ENCODE data around the gene RBM5. TPM values are rescaled to one million over a fixed set of nuclear protein-coding genes. Genes with fewer than 3 reads are reported as not detected.

RBM5 gene
- total and polyA plus RNA-seq, 2 experiments from 2014 or later = 44.9 to 111 TPM

GRCh38 chr3:50102558-50102957, 13.8 kb downstream of the RBM5 start:
- peaks cover 90% of the 10 kb centered on the region for H3K36me3 ChIP-seq (ENCODE audit: insufficient read depth)
- no peak overlapping the region for H3K4me2 ChIP-seq
- no peak overlapping the region for H2AFZ ChIP-seq
- Mint-ChIP-seq H3K4me1 (no peaks in the 10 kb centered on the region), H3K36me3 (ENCODE audit: low read depth) (peaks cover 92% of the 10 kb centered on the region), H3K27ac (no peak overlapping the region), H3K4me3 (no peak overlapping the region), H3K27me3 (ENCODE audit: insufficient read depth, low read depth, poor library complexity) (peaks cover 2% of the 10 kb centered on the region), H3K9me3 (no peaks in the 10 kb centered on the region; the same call in 2 of the 3 replicates)
- ATAC-seq (no peak), DNase-seq (ENCODE audit: low spot score) (no peak)
- H3K4me3 ChIP-seq = no peak overlapping the region
- peaks cover 17% of the 10 kb centered on the region; the same call in 1 of the 2 replicates for H4K20me1 ChIP-seq (replicated peaks; ENCODE audit: insufficient read depth)
- no peak overlapping the region for H3K27ac ChIP-seq (ENCODE audit: low read depth)
- H3K79me2 ChIP-seq (replicated peaks; ENCODE audit: insufficient read depth) = no peaks in the 10 kb centered on the region
- H3K9me2 ChIP-seq (ENCODE audit: insufficient read depth) = no peaks in the 10 kb centered on the region
- TF ChIP-seq ZNF114 (CRISPR knock-in tag; IDR thresholded peaks at IDR 0.05) (no peak), NANOG (IDR thresholded peaks at IDR 0.05; ENCODE audit: borderline replicate concordance) (no peak), STAT1 (IDR thresholded peaks at IDR 0.05; ENCODE audit: unreplicated experiment) (no peak), ETS1 (IDR thresholded peaks at IDR 0.05) (no peak), CTCF (conservative IDR thresholded peaks at IDR 0.05; ENCODE audit: low read depth in 2 of 2) (no peak), REST (IDR thresholded peaks at IDR 0.05; ENCODE audit: unreplicated experiment) (no peak), ZNF331 (CRISPR knock-in tag; IDR thresholded peaks at IDR 0.05; ENCODE audit: low read depth) (no peak)
- H3F3A ChIP-seq (replicated peaks; ENCODE audit: low read depth) = 0 out of 2 replicates have a peak, but pooled peaks cover 47% of the 10 kb centered on the region
- no peaks in the 10 kb centered on the region for H3K4me1 ChIP-seq (ENCODE audit: insufficient read depth)
- no peaks in the 10 kb centered on the region for H3K27me3 ChIP-seq (ENCODE audit: insufficient read depth)

- ATAC-seq (no peak), DNase-seq (ENCODE audit: low spot score) (no peak)
- H3K27ac Mint-ChIP-seq = no peak overlapping the region
- H3K9me2 ChIP-seq (ENCODE audit: insufficient read depth) = no peaks in the 10 kb centered on the region
- no peak overlapping the region for H3K4me2 ChIP-seq
- H3K27me3 Mint-ChIP-seq (ENCODE audit: insufficient read depth, low read depth, poor library complexity) = peaks cover 10% of the 10 kb centered on the region
- TF ChIP-seq NANOG (IDR thresholded peaks at IDR 0.05; ENCODE audit: borderline replicate concordance) (no peak), ZNF331 (CRISPR knock-in tag; IDR thresholded peaks at IDR 0.05; ENCODE audit: low read depth) (no peak), CTCF (conservative IDR thresholded peaks at IDR 0.05; ENCODE audit: low read depth in 2 of 2) (no peak), CREB1 (CRISPR knock-in tag; IDR thresholded peaks at IDR 0.05; ENCODE audit: low read depth) (no peak), JUNB (IDR thresholded peaks at IDR 0.05; ENCODE audit: unreplicated experiment) (no peak), REST (IDR thresholded peaks at IDR 0.05; ENCODE audit: unreplicated experiment) (no peak), EZH2phosphoT487 (IDR thresholded peaks at IDR 0.05; ENCODE audit: unreplicated experiment) (no peak), POLR2AphosphoS5 (IDR thresholded peaks at IDR 0.05; ENCODE audit: low read depth) (no peak), STAT1 (IDR thresholded peaks at IDR 0.05; ENCODE audit: unreplicated experiment) (no peak), EZH2 (IDR thresholded peaks at IDR 0.05; ENCODE audit: low read depth, unreplicated experiment) (no peak)
- H3K36me3 Mint-ChIP-seq (ENCODE audit: low read depth) = peaks cover 92% of the 10 kb centered on the region
- no peak overlapping the region for H2AFZ ChIP-seq
- peaks cover 30% of the 10 kb centered on the region for H4K20me1 ChIP-seq (replicated peaks; ENCODE audit: insufficient read depth)
- H3K4me1 ChIP-seq (ENCODE audit: insufficient read depth) = no peaks in the 10 kb centered on the region
- H3K79me2 ChIP-seq (replicated peaks; ENCODE audit: insufficient read depth) = no peaks in the 10 kb centered on the region
- H3K27ac ChIP-seq (ENCODE audit: low read depth) = no peak overlapping the region
- peaks cover 39% of the 10 kb centered on the region for H3F3A ChIP-seq (replicated peaks; ENCODE audit: low read depth)
- H3K36me3 ChIP-seq (ENCODE audit: insufficient read depth) = peaks cover 95% of the 10 kb centered on the region
- no peaks in the 10 kb centered on the region for H3K9me3 Mint-ChIP-seq
- H3K4me1 Mint-ChIP-seq = peaks cover 11% of the 10 kb centered on the region
- H3K27me3 ChIP-seq (ENCODE audit: insufficient read depth) = no peaks in the 10 kb centered on the region
- H3K4me3 ChIP-seq = no peak overlapping the region
- H3K4me3 Mint-ChIP-seq = no peak overlapping the region
Measured at GRCh38 chr3:50111757-50112156, 23.0 kb downstream of the RBM5 start.
